Measurements from ENCODE around the gene DBNL.
A peak's percentile ranks its signal among the peaks of the same experiment; 100 is the strongest.

The DBNL gene

GRCh38 chr7:44097064-44097932 is 52.8 kb downstream of the DBNL start:
- Mint-ChIP-seq H3K27me3 (ENCODE audit: low read depth, poor library complexity) (peaks cover 10% of the 10 kb centered on the region), H3K4me3 (peak overlapping the region; percentile 18), H3K36me3 (ENCODE audit: low read depth) (no peaks in the 10 kb centered on the region), H3K4me1 (peaks cover 39% of the 10 kb centered on the region), H3K27ac (no peak overlapping the region), H3K9me3 (no peaks in the 10 kb centered on the region)
- no peak for DNase-seq
- TF ChIP-seq, protein P1, sequence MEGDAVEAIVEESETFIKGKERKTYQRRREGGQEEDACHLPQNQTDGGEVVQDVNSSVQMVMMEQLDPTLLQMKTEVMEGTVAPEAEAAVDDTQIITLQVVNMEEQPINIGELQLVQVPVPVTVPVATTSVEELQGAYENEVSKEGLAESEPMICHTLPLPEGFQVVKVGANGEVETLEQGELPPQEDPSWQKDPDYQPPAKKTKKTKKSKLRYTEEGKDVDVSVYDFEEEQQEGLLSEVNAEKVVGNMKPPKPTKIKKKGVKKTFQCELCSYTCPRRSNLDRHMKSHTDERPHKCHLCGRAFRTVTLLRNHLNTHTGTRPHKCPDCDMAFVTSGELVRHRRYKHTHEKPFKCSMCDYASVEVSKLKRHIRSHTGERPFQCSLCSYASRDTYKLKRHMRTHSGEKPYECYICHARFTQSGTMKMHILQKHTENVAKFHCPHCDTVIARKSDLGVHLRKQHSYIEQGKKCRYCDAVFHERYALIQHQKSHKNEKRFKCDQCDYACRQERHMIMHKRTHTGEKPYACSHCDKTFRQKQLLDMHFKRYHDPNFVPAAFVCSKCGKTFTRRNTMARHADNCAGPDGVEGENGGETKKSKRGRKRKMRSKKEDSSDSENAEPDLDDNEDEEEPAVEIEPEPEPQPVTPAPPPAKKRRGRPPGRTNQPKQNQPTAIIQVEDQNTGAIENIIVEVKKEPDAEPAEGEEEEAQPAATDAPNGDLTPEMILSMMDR (IDR thresholded peaks at IDR 0.05), result no peak

GRCh38 chr7:44098092-44099068 is 53.9 kb downstream of the DBNL start:
- peaks cover 37% of the 10 kb centered on the region for H3K4me1 Mint-ChIP-seq
- no peak overlapping the region for H3K27ac Mint-ChIP-seq
- no peaks in the 10 kb centered on the region for H3K36me3 Mint-ChIP-seq (ENCODE audit: low read depth)
- no peak for DNase-seq
- TF ChIP-seq, protein P1 (IDR thresholded peaks at IDR 0.05), result no peak
- peaks cover 15% of the 10 kb centered on the region for H3K27me3 Mint-ChIP-seq (ENCODE audit: low read depth, poor library complexity)
- no peak overlapping the region for H3K4me3 Mint-ChIP-seq
- H3K9me3 Mint-ChIP-seq, result no peaks in the 10 kb centered on the region

DNA sequence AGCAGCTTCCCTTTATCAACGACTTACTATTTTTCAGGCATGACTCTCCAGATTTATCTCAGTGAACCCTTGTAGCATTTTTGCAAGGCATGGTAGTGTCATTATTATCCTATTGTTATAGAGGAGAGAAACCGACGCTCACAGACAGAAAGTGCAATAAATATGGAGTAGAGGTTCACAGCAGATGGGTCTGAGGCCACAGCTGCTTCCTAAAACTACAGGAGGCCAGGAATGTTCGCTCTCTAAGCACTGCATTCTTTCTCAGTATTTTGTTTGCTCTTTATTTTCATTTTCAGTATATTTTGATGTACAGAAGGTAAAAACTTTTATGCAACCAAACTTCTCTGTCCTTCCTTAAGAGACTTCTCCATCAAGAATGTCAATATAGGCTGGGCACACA is 55.2 kb downstream of the DBNL start:
- H3K9me3 Mint-ChIP-seq, result no peaks in the 10 kb centered on the region

DNA sequence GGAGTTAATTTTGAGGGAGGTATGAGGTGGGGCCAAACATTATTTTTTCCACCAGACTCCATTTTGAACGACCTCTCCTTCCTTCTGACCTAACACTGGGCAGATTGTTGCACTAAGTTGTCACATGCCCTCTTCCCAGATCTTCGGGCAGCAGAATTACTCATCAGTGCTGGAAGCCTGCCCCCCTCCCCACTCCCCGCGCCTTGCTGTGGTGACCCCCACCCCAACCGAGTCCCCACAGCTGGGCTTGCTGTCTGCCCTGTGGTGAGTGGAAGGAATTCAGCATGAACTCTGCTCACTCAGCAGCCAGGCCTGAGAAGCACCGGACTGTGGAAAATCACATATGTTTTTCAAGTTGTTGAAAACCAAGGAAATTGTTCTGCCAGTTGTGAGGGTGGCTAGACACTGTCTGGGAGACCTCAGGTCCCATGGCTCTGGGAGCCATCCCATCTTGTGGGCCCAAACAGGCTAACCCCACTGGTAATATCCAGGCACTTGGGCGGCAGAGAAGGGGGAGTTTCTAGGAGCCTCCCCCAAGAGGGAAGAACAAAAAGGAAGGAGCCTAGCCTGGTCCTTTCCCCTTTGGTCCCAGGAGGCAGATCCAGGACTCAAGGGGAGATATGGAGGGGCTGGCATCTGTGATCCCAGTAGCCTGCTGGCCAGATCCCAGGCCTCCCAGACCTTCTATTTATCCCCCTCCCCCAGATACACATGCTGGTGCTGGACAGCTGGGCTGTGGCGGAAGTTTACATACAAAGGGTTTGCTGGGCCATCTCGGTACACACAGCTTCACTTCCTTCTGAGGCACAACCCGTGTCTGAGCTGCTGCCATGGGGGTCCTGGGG is 56.2 kb downstream of the DBNL start:
- Mint-ChIP-seq H3K27ac (no peak overlapping the region), H3K9me3 (no peaks in the 10 kb centered on the region)

More for the DNA sequence above, 55.2 kb downstream of the DBNL start:
- DNase-seq, result no peak
- Mint-ChIP-seq H3K27ac (no peak overlapping the region), H3K27me3 (ENCODE audit: low read depth, poor library complexity) (peaks cover 17% of the 10 kb centered on the region), H3K4me1 (peaks cover 37% of the 10 kb centered on the region), H3K4me3 (no peak overlapping the region), H3K36me3 (ENCODE audit: low read depth) (no peaks in the 10 kb centered on the region)
- TF ChIP-seq, protein P1 (IDR thresholded peaks at IDR 0.05), result no peak

More for the DNA sequence above, 56.2 kb downstream of the DBNL start:
- no peaks in the 10 kb centered on the region for H3K36me3 Mint-ChIP-seq (ENCODE audit: low read depth)
- H3K4me1 Mint-ChIP-seq, result peaks cover 44% of the 10 kb centered on the region
- H3K27me3 Mint-ChIP-seq (ENCODE audit: low read depth, poor library complexity), result peaks cover 13% of the 10 kb centered on the region
- no peak overlapping the region for H3K4me3 Mint-ChIP-seq
- DNase-seq, result no peak
- TF ChIP-seq, protein P1 (IDR thresholded peaks at IDR 0.05), result no peak

All from nephron progenitor cell (in vitro differentiated cells).